ENCODE measurements around the gene LRRFIP1. TPM values are rescaled to one million over a fixed set of nuclear protein-coding genes. Genes with fewer than 3 reads are reported as not detected.
A peak's percentile ranks its signal among the peaks of the same experiment; 100 is the strongest.

The LRRFIP1 gene
- total and polyA plus RNA-seq, 2 of the 13 experiments (the other 11 are each of a cell fraction or from before 2014, with no cell fraction given) = 15.9 to 40.5 TPM

DNA sequence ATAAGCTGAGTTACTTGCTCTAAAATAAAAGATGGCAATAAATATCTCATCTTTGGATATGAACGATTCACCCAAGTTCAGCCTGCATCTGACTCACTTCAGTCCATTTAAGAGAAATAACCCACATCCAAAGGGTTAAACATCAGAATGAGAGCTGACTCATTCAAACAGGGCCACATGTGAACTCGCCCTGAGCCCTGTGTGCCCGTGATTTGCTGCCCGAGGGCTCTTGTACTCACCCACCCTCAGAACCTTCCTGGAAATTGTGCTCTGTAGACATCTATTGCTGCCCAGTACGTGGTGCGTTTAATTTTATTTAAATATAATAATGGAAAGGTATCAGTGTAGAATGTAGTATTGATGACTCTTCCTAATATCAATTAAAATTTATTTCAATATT, 104.3 kb downstream of the LRRFIP1 start (continued):
- TF ChIP-seq ZNF550 (CRISPR knock-in tag; IDR thresholded peaks at IDR 0.05; ENCODE audit: borderline replicate concordance) = no peak
- TF ChIP-seq ZFYVE20 (CRISPR knock-in tag; IDR thresholded peaks at IDR 0.05; ENCODE audit: borderline replicate concordance, low read depth) = no peak
- no peak for TF ChIP-seq PCBP1 (IDR thresholded peaks at IDR 0.05; ENCODE audit: borderline replicate concordance, low read depth, low read length)
- no peak for TF ChIP-seq SNAPC2 (CRISPR knock-in tag; IDR thresholded peaks at IDR 0.05)
- TF ChIP-seq, protein P1, sequence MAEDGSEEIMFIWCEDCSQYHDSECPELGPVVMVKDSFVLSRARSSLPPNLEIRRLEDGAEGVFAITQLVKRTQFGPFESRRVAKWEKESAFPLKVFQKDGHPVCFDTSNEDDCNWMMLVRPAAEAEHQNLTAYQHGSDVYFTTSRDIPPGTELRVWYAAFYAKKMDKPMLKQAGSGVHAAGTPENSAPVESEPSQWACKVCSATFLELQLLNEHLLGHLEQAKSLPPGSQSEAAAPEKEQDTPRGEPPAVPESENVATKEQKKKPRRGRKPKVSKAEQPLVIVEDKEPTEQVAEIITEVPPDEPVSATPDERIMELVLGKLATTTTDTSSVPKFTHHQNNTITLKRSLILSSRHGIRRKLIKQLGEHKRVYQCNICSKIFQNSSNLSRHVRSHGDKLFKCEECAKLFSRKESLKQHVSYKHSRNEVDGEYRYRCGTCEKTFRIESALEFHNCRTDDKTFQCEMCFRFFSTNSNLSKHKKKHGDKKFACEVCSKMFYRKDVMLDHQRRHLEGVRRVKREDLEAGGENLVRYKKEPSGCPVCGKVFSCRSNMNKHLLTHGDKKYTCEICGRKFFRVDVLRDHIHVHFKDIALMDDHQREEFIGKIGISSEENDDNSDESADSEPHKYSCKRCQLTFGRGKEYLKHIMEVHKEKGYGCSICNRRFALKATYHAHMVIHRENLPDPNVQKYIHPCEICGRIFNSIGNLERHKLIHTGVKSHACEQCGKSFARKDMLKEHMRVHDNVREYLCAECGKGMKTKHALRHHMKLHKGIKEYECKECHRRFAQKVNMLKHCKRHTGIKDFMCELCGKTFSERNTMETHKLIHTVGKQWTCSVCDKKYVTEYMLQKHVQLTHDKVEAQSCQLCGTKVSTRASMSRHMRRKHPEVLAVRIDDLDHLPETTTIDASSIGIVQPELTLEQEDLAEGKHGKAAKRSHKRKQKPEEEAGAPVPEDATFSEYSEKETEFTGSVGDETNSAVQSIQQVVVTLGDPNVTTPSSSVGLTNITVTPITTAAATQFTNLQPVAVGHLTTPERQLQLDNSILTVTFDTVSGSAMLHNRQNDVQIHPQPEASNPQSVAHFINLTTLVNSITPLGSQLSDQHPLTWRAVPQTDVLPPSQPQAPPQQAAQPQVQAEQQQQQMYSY (CRISPR knock-in tag; IDR thresholded peaks at IDR 0.05) = no peak
- TF ChIP-seq TARDBP (CRISPR knock-in tag; IDR thresholded peaks at IDR 0.05) = no peak
- no peak for TF ChIP-seq POLR2A (IDR thresholded peaks at IDR 0.05; ENCODE audit: insufficient read depth in 1 of 2, low read depth in 2 of 2, low read length in 2 of 2)
- no peak for TF ChIP-seq SP1 (IDR thresholded peaks at IDR 0.05)
- no peak for TF ChIP-seq SP1 (CRISPR knock-in tag; IDR thresholded peaks at IDR 0.05)
- no peak for TF ChIP-seq ZNF792 (CRISPR knock-in tag; IDR thresholded peaks at IDR 0.05)
- TF ChIP-seq MAFK (conservative IDR thresholded peaks at IDR 0.05 in 1 of 2, IDR thresholded peaks at IDR 0.05 in 1 of 2; ENCODE audit: low read length in 2 of 2) = 0 out of 4 replicates have a peak, but pooled peaks of 1 of the 2 experiments have one; percentile 15
- TF ChIP-seq, protein P2, sequence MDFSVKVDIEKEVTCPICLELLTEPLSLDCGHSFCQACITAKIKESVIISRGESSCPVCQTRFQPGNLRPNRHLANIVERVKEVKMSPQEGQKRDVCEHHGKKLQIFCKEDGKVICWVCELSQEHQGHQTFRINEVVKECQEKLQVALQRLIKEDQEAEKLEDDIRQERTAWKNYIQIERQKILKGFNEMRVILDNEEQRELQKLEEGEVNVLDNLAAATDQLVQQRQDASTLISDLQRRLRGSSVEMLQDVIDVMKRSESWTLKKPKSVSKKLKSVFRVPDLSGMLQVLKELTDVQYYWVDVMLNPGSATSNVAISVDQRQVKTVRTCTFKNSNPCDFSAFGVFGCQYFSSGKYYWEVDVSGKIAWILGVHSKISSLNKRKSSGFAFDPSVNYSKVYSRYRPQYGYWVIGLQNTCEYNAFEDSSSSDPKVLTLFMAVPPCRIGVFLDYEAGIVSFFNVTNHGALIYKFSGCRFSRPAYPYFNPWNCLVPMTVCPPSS (IDR thresholded peaks at IDR 0.05) = no peak
- TF ChIP-seq, protein P3, sequence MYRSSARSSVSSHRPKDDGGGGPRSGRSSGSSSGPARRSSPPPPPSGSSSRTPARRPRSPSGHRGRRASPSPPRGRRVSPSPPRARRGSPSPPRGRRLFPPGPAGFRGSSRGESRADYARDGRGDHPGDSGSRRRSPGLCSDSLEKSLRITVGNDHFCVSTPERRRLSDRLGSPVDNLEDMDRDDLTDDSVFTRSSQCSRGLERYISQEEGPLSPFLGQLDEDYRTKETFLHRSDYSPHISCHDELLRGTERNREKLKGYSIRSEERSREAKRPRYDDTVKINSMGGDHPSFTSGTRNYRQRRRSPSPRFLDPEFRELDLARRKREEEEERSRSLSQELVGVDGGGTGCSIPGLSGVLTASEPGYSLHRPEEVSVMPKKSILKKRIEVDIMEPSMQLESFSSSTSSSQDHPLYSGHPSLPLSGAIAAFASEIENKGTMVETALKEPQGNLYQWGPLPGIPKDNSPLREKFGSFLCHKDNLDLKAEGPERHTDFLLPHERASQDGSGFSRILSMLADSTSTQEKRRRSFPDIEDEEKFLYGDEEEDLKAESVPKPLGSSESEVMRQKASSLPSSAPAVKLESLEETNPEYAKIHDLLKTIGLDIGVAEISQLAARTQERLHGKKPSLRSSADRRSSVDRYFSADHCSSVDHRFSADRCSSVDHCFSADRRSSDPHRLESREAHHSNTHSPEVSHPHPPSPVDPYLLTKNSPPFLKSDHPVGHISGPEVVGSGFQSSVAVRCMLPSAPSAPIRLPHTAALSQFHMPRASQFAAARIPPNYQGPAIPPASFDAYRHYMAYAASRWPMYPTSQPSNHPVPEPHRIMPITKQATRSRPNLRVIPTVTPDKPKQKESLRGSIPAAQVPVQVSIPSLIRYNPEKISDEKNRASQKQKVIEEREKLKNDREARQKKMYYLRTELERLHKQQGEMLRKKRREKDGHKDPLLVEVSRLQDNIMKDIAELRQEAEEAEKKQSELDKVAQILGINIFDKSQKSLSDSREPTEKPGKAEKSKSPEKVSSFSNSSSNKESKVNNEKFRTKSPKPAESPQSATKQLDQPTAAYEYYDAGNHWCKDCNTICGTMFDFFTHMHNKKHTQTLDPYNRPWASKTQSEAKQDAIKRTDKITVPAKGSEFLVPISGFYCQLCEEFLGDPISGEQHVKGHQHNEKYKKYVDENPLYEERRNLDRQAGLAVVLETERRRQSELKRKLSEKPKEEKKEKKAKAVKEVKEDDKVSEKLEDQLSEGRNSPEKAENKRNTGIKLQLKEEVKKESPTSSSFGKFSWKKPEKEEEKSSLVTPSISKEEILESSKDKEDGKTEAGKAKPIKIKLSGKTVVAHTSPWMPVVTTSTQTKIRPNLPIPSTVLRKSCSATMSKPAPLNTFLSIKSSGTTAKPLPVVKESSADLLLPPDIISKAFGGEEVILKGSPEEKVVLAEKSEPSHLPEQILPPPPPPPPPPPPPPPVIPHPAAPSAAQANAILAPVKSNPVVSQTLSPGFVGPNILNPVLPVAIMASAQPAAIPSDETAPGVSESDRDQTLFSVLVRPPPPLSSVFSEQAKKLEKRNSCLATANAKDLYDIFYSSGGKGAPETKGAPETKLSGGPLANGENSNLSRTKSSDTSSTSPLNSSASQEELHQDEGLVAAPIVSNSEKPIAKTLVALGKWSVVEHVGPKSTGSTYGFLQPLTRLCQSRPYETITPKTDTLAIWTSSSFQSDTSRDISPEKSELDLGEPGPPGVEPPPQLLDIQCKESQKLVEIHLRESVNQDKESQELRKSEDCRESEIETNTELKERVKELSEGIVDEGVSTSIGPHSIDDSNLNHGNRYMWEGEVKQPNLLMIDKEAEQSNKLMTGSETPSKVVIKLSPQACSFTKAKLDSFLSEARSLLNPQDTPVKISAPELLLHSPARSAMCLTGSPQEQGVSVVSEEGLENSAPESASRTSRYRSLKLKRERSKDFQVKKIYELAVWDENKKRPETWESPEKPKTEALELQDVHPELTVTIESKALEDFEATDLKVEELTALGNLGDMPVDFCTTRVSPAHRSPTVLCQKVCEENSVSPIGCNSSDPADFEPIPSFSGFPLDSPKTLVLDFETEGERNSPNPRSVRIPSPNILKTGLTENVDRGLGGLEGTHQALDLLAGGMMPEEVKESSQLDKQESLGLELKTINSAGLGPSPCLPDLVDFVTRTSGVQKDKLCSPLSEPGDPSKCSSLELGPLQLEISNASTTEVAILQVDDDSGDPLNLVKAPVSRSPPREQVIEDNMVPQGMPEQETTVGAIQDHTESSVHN (CRISPR knock-in tag; IDR thresholded peaks at IDR 0.05) = no peak
- TF ChIP-seq, protein P4, sequence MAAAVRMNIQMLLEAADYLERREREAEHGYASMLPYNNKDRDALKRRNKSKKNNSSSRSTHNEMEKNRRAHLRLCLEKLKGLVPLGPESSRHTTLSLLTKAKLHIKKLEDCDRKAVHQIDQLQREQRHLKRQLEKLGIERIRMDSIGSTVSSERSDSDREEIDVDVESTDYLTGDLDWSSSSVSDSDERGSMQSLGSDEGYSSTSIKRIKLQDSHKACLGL (CRISPR knock-in tag; IDR thresholded peaks at IDR 0.05) = no peak
- TF ChIP-seq ZNF225 (CRISPR knock-in tag; IDR thresholded peaks at IDR 0.05) = no peak
- TF ChIP-seq ZNF432 (CRISPR knock-in tag; IDR thresholded peaks at IDR 0.05; ENCODE audit: borderline replicate concordance) = no peak
- TF ChIP-seq ZNF232 (CRISPR knock-in tag; IDR thresholded peaks at IDR 0.05; ENCODE audit: borderline replicate concordance) = no peak
- TF ChIP-seq KLF13 (CRISPR knock-in tag; IDR thresholded peaks at IDR 0.05) = no peak

All from HepG2 (cell line).